SK-N-SH (cell line): ENCODE results near the gene RFTN1. TPM values are rescaled to one million over a fixed set of nuclear protein-coding genes. Genes with fewer than 3 reads are reported as not detected.

Source experiments
- CTCF ChIA-PET: fragments of 300-600, 350-600 bp; formaldehyde crosslinking; extraction: SDS; loops from one replicate; lab custom pipeline; 2021; lab: Yijun Ruan, JAX
- POLR2A ChIA-PET: fragments of 350-600 bp; sonication (Branson Sonifier 250); formaldehyde crosslinking; extraction: SDS; loops from one replicate; lab custom pipeline; 2020; ENCODE audit warnings: antibody characterized with exemption, inconsistent platforms; lab: Yijun Ruan, JAX
- DNase-seq: peaks from one replicate; pipeline ENCODE4 v3.0.0; 2012
- H2AFZ ChIP-seq: fragments of 200-600 bp; sonication (generic); 2 replicates; pipeline ENCODE4 v1.8.1; 2016; ENCODE audit warnings: antibody characterized with exemption, mild to moderate bottlenecking, low read depth
- H3F3A ChIP-seq: fragments of 200-600 bp; sonication (generic); replicated peaks from 2 replicates; pipeline ENCODE3; 2016; ENCODE audit warnings: antibody characterized with exemption, mild to moderate bottlenecking; ENCODE audit not compliant: insufficient read depth
- H3K27ac ChIP-seq, 2 experiments: fragments of 200-500 bp in 1 of 2; fragments of 200-600 bp in 1 of 2; sonication (Bioruptor generic) in 1 of 2; sonication (generic), shearing (Covaris generic) in 1 of 2; 2 replicates each; pipeline versions ENCODE4 v1.5.1 to v1.6.1; 2014 to 2016; ENCODE audit warnings: low read depth in 2 of 2, inconsistent platforms in 1 of 2, low read length in 1 of 2, mild to moderate bottlenecking in 1 of 2, mixed read lengths in 1 of 2
- H3K27me3 ChIP-seq: fragments of 200-600 bp; sonication (generic), shearing (Covaris generic); 2 replicates; pipeline ENCODE4 v1.6.1; 2016; ENCODE audit warnings: mixed run types; ENCODE audit not compliant: insufficient read depth
- H3K36me3 ChIP-seq, 2 experiments: fragments of 200-500 bp in 1 of 2; fragments of 200-600 bp in 1 of 2; sonication (Bioruptor generic) in 1 of 2; sonication (generic) in 1 of 2; replicated peaks in 1 of 2; 2 replicates each; pipeline versions ENCODE3 to v1.5.1; 2014 to 2016; ENCODE audit warnings: low read length in 1 of 2, mild to moderate bottlenecking in 1 of 2; ENCODE audit not compliant: insufficient read depth in 2 of 2, control insufficient read depth in 1 of 2
- H3K4me1 ChIP-seq, 2 experiments: fragments of 200-500 bp in 1 of 2; fragments of 200-600 bp in 1 of 2; sonication (Bioruptor generic) in 1 of 2; sonication (generic), shearing (Covaris generic) in 1 of 2; 2 replicates each; pipeline versions ENCODE4 v1.5.1 to v1.6.1; 2014 to 2016; ENCODE audit warnings: low read depth in 1 of 2, low read length in 1 of 2, mixed run types in 1 of 2; ENCODE audit not compliant: insufficient read depth in 2 of 2, control insufficient read depth in 1 of 2
- H3K4me2 ChIP-seq: fragments of 200-600 bp; sonication (generic), shearing (Covaris generic); 2 replicates; pipeline ENCODE4 v1.6.1; 2017; ENCODE audit warnings: mixed run types
- H3K4me3 ChIP-seq, 2 experiments: fragments of 200-500 bp in 1 of 2; fragments of 200-600 bp in 1 of 2; sonication (Bioruptor generic) in 1 of 2; sonication (generic), shearing (Covaris generic) in 1 of 2; 2 replicates each; pipeline versions ENCODE4 v1.5.1 to v1.8.1; 2014 to 2016; ENCODE audit warnings: low read depth in 2 of 2, inconsistent platforms in 1 of 2, low read length in 1 of 2, mild to moderate bottlenecking in 1 of 2, mixed read lengths in 1 of 2, moderate library complexity in 1 of 2
- H3K79me2 ChIP-seq: fragments of 200-600 bp; sonication (generic); 2 replicates; pipeline ENCODE4 v1.8.1; 2017; ENCODE audit warnings: mild to moderate bottlenecking; ENCODE audit not compliant: insufficient read depth
- H3K9ac ChIP-seq: fragments of 200-600 bp; sonication (generic); 2 replicates; pipeline ENCODE4 v1.6.1; 2017; ENCODE audit warnings: mixed run types
- H3K9me2 ChIP-seq: fragments of 200-600 bp; sonication (generic); 2 replicates; pipeline ENCODE4 v1.6.1; 2017; ENCODE audit warnings: mixed run types
- H3K9me3 ChIP-seq: fragments of 200-600 bp; sonication (generic); 2 replicates; pipeline ENCODE4 v1.6.1; 2017; ENCODE audit warnings: mixed run types, mild to moderate bottlenecking, moderate library complexity
- H4K20me1 ChIP-seq: fragments of 200-600 bp; sonication (generic); 2 replicates; pipeline ENCODE4 v1.6.1; 2017; ENCODE audit warnings: mild to moderate bottlenecking, mixed run types; ENCODE audit not compliant: insufficient read depth
- FOXM1 ChIP-seq: IDR thresholded peaks from 2 replicates; pipeline ENCODE4 v1.4.0; 2012; ENCODE audit warnings: low read depth, mild to moderate bottlenecking
- GABPA ChIP-seq: IDR thresholded peaks from 2 replicates; pipeline ENCODE4 v1.4.0; 2012; ENCODE audit warnings: low read depth, mild to moderate bottlenecking
- GATA2 ChIP-seq: sonication (generic); formaldehyde crosslinking; IDR thresholded peaks from 2 replicates; pipeline ENCODE4 v1.5.0; 2020; ENCODE audit warnings: mild to moderate bottlenecking, missing genetic modification reagents
- NFIC ChIP-seq: IDR thresholded peaks from 2 replicates; pipeline ENCODE4 v1.4.0; 2012; ENCODE audit warnings: borderline replicate concordance
- NRF1 ChIP-seq: IDR thresholded peaks from 2 replicates; pipeline ENCODE4 v1.6.1; 2012; ENCODE audit warnings: low read depth, mild to moderate bottlenecking, low read length
- PBX3 ChIP-seq: IDR thresholded peaks from 2 replicates; pipeline ENCODE4; 2012
- POLR2AphosphoS5 ChIP-seq: IDR thresholded peaks from 2 replicates; pipeline ENCODE4 v1.6.1; 2012; ENCODE audit warnings: low read depth, low read length
- RCOR1 ChIP-seq: fragments of 150-350 bp; IDR thresholded peaks from 2 replicates; pipeline ENCODE4 v1.6.1; 2017; ENCODE audit warnings: antibody characterized with exemption, low read length
- SIN3A ChIP-seq: IDR thresholded peaks from 2 replicates; pipeline ENCODE4 v1.6.1; 2012; ENCODE audit warnings: low read depth, mild to moderate bottlenecking, low read length, moderate library complexity, borderline replicate concordance
- SMC3 ChIP-seq: IDR thresholded peaks from 2 replicates; pipeline ENCODE4 v1.6.1; 2012; ENCODE audit warnings: low read depth, low read length, improper control_type of control experiment
- TAF1 ChIP-seq: IDR thresholded peaks from 2 replicates; pipeline ENCODE4 v1.6.1; 2012; ENCODE audit warnings: low read depth, mild to moderate bottlenecking, low read length, moderate library complexity, borderline replicate concordance
- TCF12 ChIP-seq: IDR thresholded peaks from 2 replicates; pipeline ENCODE4 v1.4.0; 2012
- USF1 ChIP-seq: IDR thresholded peaks from 2 replicates; pipeline ENCODE4 v1.4.0; 2012; ENCODE audit warnings: low read depth, borderline replicate concordance
- USF2 ChIP-seq: fragments of 150-350 bp; IDR thresholded peaks from 2 replicates; pipeline ENCODE4 v1.6.1; 2017; ENCODE audit warnings: antibody characterized with exemption, low read length, low read depth, borderline replicate concordance
- ZBTB33 ChIP-seq: IDR thresholded peaks from 2 replicates; pipeline ENCODE4 v1.4.0; 2012; ENCODE audit warnings: low read depth, borderline replicate concordance
- WGBS: methylation state at CpG from one replicate; pipeline ENCODE4 v1.1.6; 2017; ENCODE audit warnings: low lambda C conversion rate; 5-methylcytosine and 5-hydroxymethylcytosine counted together
- polyA plus RNA-seq, 3 experiments: library from polyadenylated mRNA; depleted of rRNA; stranded (reverse); fragments of >200 nt; gene quantifications; 2 replicates each; pipeline ENCODE4 v1.2.3, GENCODE V29; 2012

RFTN1 gene
- polyA plus RNA-seq, 1 of the 3 experiments (the other 2 are of a cell fraction), result 21.2 TPM

- H3K27ac ChIP-seq, result no peak overlapping the region
- no peaks in the 10 kb centered on the region for H3K36me3 ChIP-seq
- no peak overlapping the region for H3K4me2 ChIP-seq
- ChIA-PET POLR2A (no interaction called here), CTCF (interaction anchor here (0.7 to 2.5 kb wide), 4 partner anchors 8 to 279 kb away, joined by 4 to 11 read pairs (median 6); no protein-coding TSS in a partner anchor)
- no peak overlapping the region for H3K4me3 ChIP-seq
- H3K9me2 ChIP-seq, result no peaks in the 10 kb centered on the region
- no peak overlapping the region for H3K9ac ChIP-seq
- no peak overlapping the region for H2AFZ ChIP-seq
- H3F3A ChIP-seq, result no peaks in the 10 kb centered on the region
- no peak for TF ChIP-seq FOXM1
- no peak for TF ChIP-seq SMC3
- no peak for TF ChIP-seq ZBTB33
- no peak for TF ChIP-seq TCF12
- no peak for TF ChIP-seq NFIC
- no peak for TF ChIP-seq POLR2AphosphoS5
- TF ChIP-seq RCOR1, result no peak
- no peak for TF ChIP-seq PBX3
- no peak for TF ChIP-seq TAF1
- no peak for TF ChIP-seq SIN3A
- TF ChIP-seq, all 33 proteins: peak for 0
- 78% methylated on average over 8 of the region's 12 CpGs for WGBS
- no peak for DNase-seq
- Histone ChIP-seq H3K4me1 (peaks cover 0 to 10% of the 10 kb centered on the region in 2 experiments; a peak in 2 of 4 replicates), H3K27me3 (peaks cover 6% of the 10 kb centered on the region; the same call in 1 of the 2 replicates), H4K20me1 (no peaks in the 10 kb centered on the region), H3K79me2 (no peaks in the 10 kb centered on the region), H3K9me3 (no peaks in the 10 kb centered on the region)
Measured at GRCh38 chr3:16546186-16547010, 32.9 kb upstream of the RFTN1 start.

- H3K9ac ChIP-seq, result no peak overlapping the region
- no peak for TF ChIP-seq GABPA
- no peak for TF ChIP-seq USF1
- no peak for TF ChIP-seq NRF1
- TF ChIP-seq TAF1, result no peak
- no peak for TF ChIP-seq GATA2 (CRISPR knock-in tag)
- TF ChIP-seq RCOR1, result no peak
- no peak for TF ChIP-seq USF2
- no peaks in the 10 kb centered on the region for H4K20me1 ChIP-seq
- H3K9me3 ChIP-seq, result no peaks in the 10 kb centered on the region
- peaks cover 14% of the 10 kb centered on the region; the same call in 1 of the 2 replicates for H3K27me3 ChIP-seq
- ChIA-PET CTCF (interaction anchor here (0.6 to 2.1 kb wide), 4 partner anchors 9 to 278 kb away, joined by 3 to 8 read pairs (median 4); no protein-coding TSS in a partner anchor), POLR2A (no interaction called here)
- no peak for DNase-seq
- H3K9me2 ChIP-seq, result no peaks in the 10 kb centered on the region
- no peak overlapping the region for H2AFZ ChIP-seq
- no peaks in the 10 kb centered on the region for H3K79me2 ChIP-seq
- H3K4me1 ChIP-seq, result peaks cover 0 to 7% of the 10 kb centered on the region in 2 experiments; a peak in 2 of 4 replicates
- H3K4me2 ChIP-seq, result no peak overlapping the region
- H3K27ac ChIP-seq, result no peak overlapping the region
- WGBS, result 84% methylated on average over 10 of the region's 10 CpGs
- no peak overlapping the region for H3K4me3 ChIP-seq
- H3K36me3 ChIP-seq, result no peaks in the 10 kb centered on the region
- no peaks in the 10 kb centered on the region for H3F3A ChIP-seq
Measured at GRCh38 chr3:16545413-16546185, 32.1 kb upstream of the RFTN1 start.
